Measurements from ENCODE around the gene MSI2. TPM values are rescaled to one million over a fixed set of nuclear protein-coding genes. Genes with fewer than 3 reads are reported as not detected.

The MSI2 gene
- total RNA-seq, 1 donor from 2014 or later: 67.9 TPM

- DNase-seq (ENCODE audit: low read depth): no peak
- H3K9me3 Mint-ChIP-seq (ENCODE audit: unreplicated experiment): no peaks in the 10 kb centered on the region
- Histone ChIP-seq H4K20me1 (ENCODE audit: insufficient read depth, low read length) (peaks cover 70% of the 10 kb centered on the region), H3K27ac (ENCODE audit: low read depth, low read length) (no peak overlapping the region), H3K9me3 (ENCODE audit: insufficient read depth, low read depth, low read length) (no peaks in the 10 kb centered on the region), H3K4me3 (ENCODE audit: insufficient read depth, low read depth, low read length) (no peak overlapping the region), H3K79me2 (ENCODE audit: insufficient read depth, low read length) (no peaks in the 10 kb centered on the region), H3K36me3 (ENCODE audit: insufficient read depth, low read length) (no peaks in the 10 kb centered on the region), H3K9ac (ENCODE audit: low read length) (no peak overlapping the region), H2AFZ (ENCODE audit: low read depth, low read length) (no peak overlapping the region), H3K4me2 (ENCODE audit: low read length) (no peak overlapping the region), H3K27me3 (ENCODE audit: insufficient read depth, low read length) (no peaks in the 10 kb centered on the region), H3K4me1 (ENCODE audit: insufficient read depth, low read length) (no peaks in the 10 kb centered on the region)
- no peak for TF ChIP-seq EZH2 (IDR thresholded peaks at IDR 0.05; ENCODE audit: insufficient read depth, low read length)
- TF ChIP-seq CTCF (IDR thresholded peaks at IDR 0.05; ENCODE audit: insufficient read depth, low read depth, low read length): no peak
- H3K4me1 Mint-ChIP-seq (ENCODE audit: low read depth, unreplicated experiment): peaks cover 8% of the 10 kb centered on the region
- no peak overlapping the region for H3K4me3 Mint-ChIP-seq (ENCODE audit: unreplicated experiment)
- H3K27me3 Mint-ChIP-seq (ENCODE audit: low read depth, unreplicated experiment): no peaks in the 10 kb centered on the region
- H3K27ac Mint-ChIP-seq (ENCODE audit: unreplicated experiment): no peak overlapping the region
- FAIRE-seq: no peak
- peaks cover 14% of the 10 kb centered on the region for H3K36me3 Mint-ChIP-seq (ENCODE audit: low read depth, unreplicated experiment)
Observed at GRCh38 chr17:57311281-57312216, 55.2 kb downstream of the MSI2 start.

- no peaks in the 10 kb centered on the region for H3K27me3 Mint-ChIP-seq (ENCODE audit: low read depth, unreplicated experiment)
- DNase-seq (ENCODE audit: low read depth): no peak
- H3K4me3 Mint-ChIP-seq (ENCODE audit: unreplicated experiment): no peak overlapping the region
- H3K27ac Mint-ChIP-seq (ENCODE audit: unreplicated experiment): no peak overlapping the region
- no peaks in the 10 kb centered on the region for H3K4me1 ChIP-seq (ENCODE audit: insufficient read depth, low read length)
- no peaks in the 10 kb centered on the region for H3K79me2 ChIP-seq (ENCODE audit: insufficient read depth, low read length)
- no peak overlapping the region for H3K4me3 ChIP-seq (ENCODE audit: insufficient read depth, low read depth, low read length)
- no peaks in the 10 kb centered on the region for H3K9me3 Mint-ChIP-seq (ENCODE audit: unreplicated experiment)
- peaks cover 8% of the 10 kb centered on the region for H3K4me1 Mint-ChIP-seq (ENCODE audit: low read depth, unreplicated experiment)
- no peak overlapping the region for H2AFZ ChIP-seq (ENCODE audit: low read depth, low read length)
- H3K9me3 ChIP-seq (ENCODE audit: insufficient read depth, low read depth, low read length): no peaks in the 10 kb centered on the region
- TF ChIP-seq EZH2 (IDR thresholded peaks at IDR 0.05; ENCODE audit: insufficient read depth, low read length) (no peak), CTCF (IDR thresholded peaks at IDR 0.05; ENCODE audit: insufficient read depth, low read depth, low read length) (no peak)
- no peaks in the 10 kb centered on the region for H3K27me3 ChIP-seq (ENCODE audit: insufficient read depth, low read length)
- H3K36me3 Mint-ChIP-seq (ENCODE audit: low read depth, unreplicated experiment): peaks cover 14% of the 10 kb centered on the region
- no peak overlapping the region for H3K4me2 ChIP-seq (ENCODE audit: low read length)
- no peak for FAIRE-seq
- no peaks in the 10 kb centered on the region for H3K36me3 ChIP-seq (ENCODE audit: insufficient read depth, low read length)
- peaks cover 76% of the 10 kb centered on the region for H4K20me1 ChIP-seq (ENCODE audit: insufficient read depth, low read length)
- no peak overlapping the region for H3K9ac ChIP-seq (ENCODE audit: low read length)
- no peak overlapping the region for H3K27ac ChIP-seq (ENCODE audit: low read depth, low read length)
Observed at GRCh38 chr17:57312242-57312641, 55.9 kb downstream of the MSI2 start.
